Hepatocyte (in vitro differentiated cells): Measurements from ENCODE around the gene TSPAN13. TPM values are rescaled to one million over a fixed set of nuclear protein-coding genes. Genes with fewer than 3 reads are reported as not detected.
A peak's percentile ranks its signal among the peaks of the same experiment; 100 is the strongest.

Experiments used
- DNase-seq: peaks from one replicate; pipeline ENCODE4 v3.0.0-alpha.2; 2016; ENCODE audit warnings: low spot score
- H2AFZ ChIP-seq: fragments of 200-600 bp; sonication (generic); 2 replicates; pipeline ENCODE4 v1.6.0; 2016; ENCODE audit warnings: antibody characterized with exemption, mild to moderate bottlenecking
- H3K27ac ChIP-seq: fragments of 200-600 bp; sonication (generic); 2 replicates; pipeline ENCODE4 v1.5.1; 2016; ENCODE audit warnings: mild to moderate bottlenecking
- H3K27me3 ChIP-seq: fragments of 200-600 bp; sonication (generic); 2 replicates; pipeline ENCODE4 v1.6.1; 2016
- H3K36me3 ChIP-seq: fragments of 200-600 bp; sonication (generic); replicated peaks from 2 replicates; pipeline ENCODE4 v1.5.1; 2016; ENCODE audit warnings: low read depth; ENCODE audit not compliant: insufficient read depth
- H3K4me1 ChIP-seq: fragments of 200-600 bp; sonication (generic); 2 replicates; pipeline ENCODE4 v1.5.1; 2016; ENCODE audit warnings: mild to moderate bottlenecking, moderate library complexity; ENCODE audit not compliant: insufficient read depth
- H3K4me2 ChIP-seq: fragments of 200-600 bp; sonication (generic); 2 replicates; pipeline ENCODE4 v1.6.0; 2016
- H3K4me3 ChIP-seq: fragments of 200-600 bp; sonication (generic); 2 replicates; pipeline ENCODE4 v1.5.1; 2016; ENCODE audit warnings: mild to moderate bottlenecking
- H3K79me2 ChIP-seq: fragments of 200-600 bp; sonication (generic); 2 replicates; pipeline ENCODE4 v1.6.0; 2017; ENCODE audit warnings: mild to moderate bottlenecking
- H3K9me2 ChIP-seq: fragments of 200-600 bp; sonication (generic); replicated peaks from 2 replicates; pipeline ENCODE4 v1.6.0; 2017; ENCODE audit warnings: mild to moderate bottlenecking; ENCODE audit not compliant: insufficient read depth
- H3K9me3 ChIP-seq: fragments of 200-600 bp; sonication (generic); 2 replicates; pipeline ENCODE4 v1.5.1; 2016; ENCODE audit warnings: low read depth, mild to moderate bottlenecking
- H4K20me1 ChIP-seq: fragments of 200-600 bp; sonication (generic); 2 replicates; pipeline ENCODE4 v1.6.0; 2016; ENCODE audit warnings: mild to moderate bottlenecking; ENCODE audit not compliant: insufficient read depth, poor library complexity, severe bottlenecking
- CTCF ChIP-seq: fragments of 200-600 bp; sonication (generic); IDR thresholded peaks from 2 replicates; pipeline ENCODE4 v1.5.1; 2016; ENCODE audit warnings: antibody characterized with exemption, mild to moderate bottlenecking; ENCODE audit not compliant: poor library complexity
- EZH2 ChIP-seq: fragments of 200-600 bp; sonication (generic); IDR thresholded peaks from 2 replicates; pipeline ENCODE4 v1.6.1; 2016; ENCODE audit warnings: antibody characterized with exemption, mild to moderate bottlenecking, borderline replicate concordance
- EZH2phosphoT487 ChIP-seq: fragments of 200-600 bp; sonication (generic); IDR thresholded peaks from one replicate; pipeline ENCODE4 v1.6.1; 2018; ENCODE audit warnings: antibody characterized with exemption, mild to moderate bottlenecking, low read depth, moderate library complexity; ENCODE audit not compliant: unreplicated experiment, severe bottlenecking
- WGBS: methylation state at CpG from one replicate; pipeline ENCODE4 v1.1.6; 2016; ENCODE audit warnings: low lambda C conversion rate; ENCODE audit errors: missing lambda C conversion rate; 5-methylcytosine and 5-hydroxymethylcytosine counted together
- polyA plus RNA-seq: library from polyadenylated mRNA; unstranded; fragments of >200 nt; fragmentation: Nextera tagmentation; extraction: Ambion mirVana; gene quantifications from 2 replicates; pipeline ENCODE4 v1.2.1, GENCODE V29; 2016
- total RNA-seq: library from RNA; depleted of rRNA; stranded (reverse); fragments of >200 nt; gene quantifications from 2 replicates; pipeline ENCODE4 v1.2.3, GENCODE V29; 2014

Gene TSPAN13
- total and polyA plus RNA-seq, 2 experiments from 2014 or later = 164 to 173 TPM

DNA sequence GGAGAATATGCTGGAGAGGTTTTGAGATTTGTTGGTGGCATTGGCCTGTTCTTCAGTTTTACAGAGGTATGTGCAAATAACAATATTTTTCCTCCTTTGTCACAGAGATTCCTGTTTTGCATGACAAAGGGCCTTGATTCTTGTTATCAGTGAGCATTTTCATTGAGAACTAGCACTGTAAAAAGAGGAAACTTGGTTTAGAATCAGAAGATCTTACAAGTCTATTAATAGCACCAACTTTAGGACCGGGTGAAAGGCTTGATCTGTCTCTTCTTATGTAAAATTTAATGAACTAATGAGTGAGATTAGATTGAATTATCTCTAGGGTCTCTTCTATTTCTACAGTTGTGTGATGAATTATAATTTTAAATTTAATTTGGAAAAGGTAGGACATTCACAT is 25.5 kb downstream of the TSPAN13 start:
- Histone ChIP-seq H3K4me1 (no peaks in the 10 kb centered on the region), H4K20me1 (peaks cover under 1% of the 10 kb centered on the region), H2AFZ (no peak overlapping the region), H3K9me2 (no peaks in the 10 kb centered on the region), H3K9me3 (no peaks in the 10 kb centered on the region), H3K27ac (no peak overlapping the region), H3K36me3 (no peaks in the 10 kb centered on the region), H3K79me2 (peaks cover 50% of the 10 kb centered on the region), H3K4me2 (no peak overlapping the region), H3K4me3 (no peak overlapping the region), H3K27me3 (no peaks in the 10 kb centered on the region)
- 95% methylated on average over 1 of the region's 1 CpG for WGBS
- no peak for TF ChIP-seq EZH2
- TF ChIP-seq CTCF = no peak
- TF ChIP-seq EZH2phosphoT487 = no peak
- no peak for DNase-seq

GRCh38 chr7:16780596-16780995 is 27.0 kb downstream of the TSPAN13 start:
- 90% methylated on average over 1 of the region's 1 CpG for WGBS
- TF ChIP-seq CTCF = no peak
- no peak for TF ChIP-seq EZH2
- no peak for TF ChIP-seq EZH2phosphoT487
- H3K9me3 ChIP-seq = no peaks in the 10 kb centered on the region
- H3K4me2 ChIP-seq = no peak overlapping the region
- H4K20me1 ChIP-seq = no peaks in the 10 kb centered on the region
- no peak overlapping the region for H2AFZ ChIP-seq
- no peaks in the 10 kb centered on the region for H3K36me3 ChIP-seq
- no peaks in the 10 kb centered on the region for H3K9me2 ChIP-seq
- no peak for DNase-seq
- no peak overlapping the region for H3K4me3 ChIP-seq
- H3K27me3 ChIP-seq = no peaks in the 10 kb centered on the region
- H3K79me2 ChIP-seq = peaks cover 34% of the 10 kb centered on the region
- H3K4me1 ChIP-seq = no peaks in the 10 kb centered on the region
- H3K27ac ChIP-seq = no peak overlapping the region

GRCh38 chr7:16785321-16785720 is 31.8 kb downstream of the TSPAN13 start:
- no peak overlapping the region for H3K4me3 ChIP-seq
- TF ChIP-seq CTCF (no peak), EZH2 (no peak), EZH2phosphoT487 (no peak)
- H3K27me3 ChIP-seq = no peaks in the 10 kb centered on the region
- no peaks in the 10 kb centered on the region for H3K79me2 ChIP-seq
- H3K9me3 ChIP-seq = no peaks in the 10 kb centered on the region
- H3K36me3 ChIP-seq = no peaks in the 10 kb centered on the region
- no peak for DNase-seq
- H3K4me2 ChIP-seq = no peak overlapping the region
- H3K9me2 ChIP-seq = no peaks in the 10 kb centered on the region
- H2AFZ ChIP-seq = no peak overlapping the region
- H3K27ac ChIP-seq = no peak overlapping the region
- no peaks in the 10 kb centered on the region for H3K4me1 ChIP-seq
- WGBS = 94% methylated on average over 1 of the region's 1 CpG
- H4K20me1 ChIP-seq = no peaks in the 10 kb centered on the region

DNA sequence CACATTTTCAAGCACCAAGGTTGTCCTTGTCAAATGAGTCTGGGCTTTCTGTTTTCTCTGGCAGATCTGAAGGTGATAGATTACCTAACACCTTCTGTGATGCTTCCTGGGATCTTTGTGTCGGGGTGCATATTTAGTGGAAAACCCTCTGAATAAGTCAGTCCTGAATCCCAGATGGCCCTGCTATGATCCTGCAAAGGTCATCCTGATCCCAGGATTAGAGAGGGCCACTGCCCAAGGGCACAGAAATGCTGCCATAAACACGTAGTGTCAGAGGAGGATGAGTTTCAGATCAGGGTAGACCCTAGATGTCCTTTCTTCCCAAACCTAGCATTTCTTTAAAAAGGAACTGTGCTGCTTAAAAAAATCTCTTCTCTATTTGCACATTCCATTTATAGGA is 32.3 kb downstream of the TSPAN13 start:
- no peaks in the 10 kb centered on the region for H3K79me2 ChIP-seq
- TF ChIP-seq CTCF (no peak), EZH2 (no peak), EZH2phosphoT487 (no peak)
- no peaks in the 10 kb centered on the region for H3K4me1 ChIP-seq
- no peaks in the 10 kb centered on the region for H3K9me2 ChIP-seq
- 64% methylated on average over 2 of the region's 2 CpGs for WGBS
- H3K9me3 ChIP-seq = no peaks in the 10 kb centered on the region
- H3K27me3 ChIP-seq = no peaks in the 10 kb centered on the region
- no peak overlapping the region for H2AFZ ChIP-seq
- H3K4me2 ChIP-seq = no peak overlapping the region
- no peaks in the 10 kb centered on the region for H4K20me1 ChIP-seq
- H3K27ac ChIP-seq = peak overlapping the region; percentile 28
- H3K4me3 ChIP-seq = no peak overlapping the region
- no peak for DNase-seq
- H3K36me3 ChIP-seq = no peaks in the 10 kb centered on the region
